ENCODE data around the gene OSBP2.

DNA sequence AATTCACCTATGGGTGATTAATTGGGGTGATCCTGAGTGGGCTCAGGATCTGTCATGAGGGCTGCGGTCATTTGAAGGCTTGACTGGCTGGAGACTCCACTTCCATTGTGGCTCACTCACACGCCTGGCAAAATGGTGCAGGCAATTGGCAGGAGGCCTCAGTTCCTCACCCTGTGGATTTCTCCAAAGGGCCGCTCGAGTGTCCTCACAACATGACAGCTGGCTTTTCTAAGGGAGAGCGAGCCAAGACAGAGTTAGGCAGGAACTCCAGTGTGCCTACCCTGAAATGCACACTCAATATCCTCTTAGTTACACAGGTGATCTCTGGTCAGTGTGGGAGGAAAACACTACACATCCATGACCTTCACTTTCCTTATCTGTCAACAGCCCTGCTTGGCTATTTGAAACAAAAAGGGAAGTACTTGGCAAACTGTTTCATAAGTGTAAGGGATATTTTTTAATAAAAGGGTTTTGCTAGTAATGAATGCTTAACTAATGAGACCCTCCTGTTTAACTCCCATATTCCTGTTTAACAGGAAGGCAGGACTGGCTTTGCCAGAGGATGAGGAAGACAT is 25.7 kb downstream of the OSBP2 start:
- TF ChIP-seq, protein P1, sequence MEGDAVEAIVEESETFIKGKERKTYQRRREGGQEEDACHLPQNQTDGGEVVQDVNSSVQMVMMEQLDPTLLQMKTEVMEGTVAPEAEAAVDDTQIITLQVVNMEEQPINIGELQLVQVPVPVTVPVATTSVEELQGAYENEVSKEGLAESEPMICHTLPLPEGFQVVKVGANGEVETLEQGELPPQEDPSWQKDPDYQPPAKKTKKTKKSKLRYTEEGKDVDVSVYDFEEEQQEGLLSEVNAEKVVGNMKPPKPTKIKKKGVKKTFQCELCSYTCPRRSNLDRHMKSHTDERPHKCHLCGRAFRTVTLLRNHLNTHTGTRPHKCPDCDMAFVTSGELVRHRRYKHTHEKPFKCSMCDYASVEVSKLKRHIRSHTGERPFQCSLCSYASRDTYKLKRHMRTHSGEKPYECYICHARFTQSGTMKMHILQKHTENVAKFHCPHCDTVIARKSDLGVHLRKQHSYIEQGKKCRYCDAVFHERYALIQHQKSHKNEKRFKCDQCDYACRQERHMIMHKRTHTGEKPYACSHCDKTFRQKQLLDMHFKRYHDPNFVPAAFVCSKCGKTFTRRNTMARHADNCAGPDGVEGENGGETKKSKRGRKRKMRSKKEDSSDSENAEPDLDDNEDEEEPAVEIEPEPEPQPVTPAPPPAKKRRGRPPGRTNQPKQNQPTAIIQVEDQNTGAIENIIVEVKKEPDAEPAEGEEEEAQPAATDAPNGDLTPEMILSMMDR (IDR thresholded peaks at IDR 0.05): no peak
- no peak for TF ChIP-seq POLR2A (IDR thresholded peaks at IDR 0.05)

Data from right lobe of liver (tissue), 4 donors.